Measurements from ENCODE around the gene TTC33. TPM values are rescaled to one million over a fixed set of nuclear protein-coding genes. Genes with fewer than 3 reads are reported as not detected.

The TTC33 gene
- total RNA-seq, 1 donor from 2014 or later = 14.8 TPM

DNA sequence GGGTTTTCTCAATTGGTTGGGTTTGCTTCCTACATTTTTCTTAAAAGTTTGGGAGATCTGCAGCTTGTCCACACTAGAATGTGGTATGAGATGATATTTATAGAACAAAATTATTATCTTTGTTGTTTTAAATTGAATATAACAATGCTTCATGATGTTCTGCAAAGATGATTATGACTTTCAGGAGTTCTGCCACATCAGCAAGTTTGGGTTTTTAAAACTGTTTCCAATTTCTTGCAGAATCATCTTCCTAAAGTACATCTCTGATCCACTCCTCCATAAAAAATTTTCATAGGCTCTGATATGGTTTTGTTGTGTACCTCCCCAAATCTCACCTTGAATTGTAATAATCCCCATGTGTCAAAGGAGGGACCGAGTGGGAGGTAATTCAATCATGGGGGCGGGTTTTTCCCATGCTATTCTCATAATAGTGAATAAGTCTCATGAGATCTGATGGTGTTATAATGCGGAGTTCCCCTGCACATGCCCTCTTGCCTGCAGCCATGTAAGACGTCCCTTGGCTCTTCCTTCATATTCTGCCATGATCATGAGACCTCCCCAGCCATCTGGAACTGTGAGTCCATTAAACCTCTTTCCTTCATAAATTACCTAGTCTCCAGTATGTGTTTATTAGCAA lies 195.2 kb downstream of the TTC33 start:
- DNase-seq (no peak), ATAC-seq (no peak)
- intact Hi-C loops (cut with micrococcal nuclease) = no loop called here

DNA sequence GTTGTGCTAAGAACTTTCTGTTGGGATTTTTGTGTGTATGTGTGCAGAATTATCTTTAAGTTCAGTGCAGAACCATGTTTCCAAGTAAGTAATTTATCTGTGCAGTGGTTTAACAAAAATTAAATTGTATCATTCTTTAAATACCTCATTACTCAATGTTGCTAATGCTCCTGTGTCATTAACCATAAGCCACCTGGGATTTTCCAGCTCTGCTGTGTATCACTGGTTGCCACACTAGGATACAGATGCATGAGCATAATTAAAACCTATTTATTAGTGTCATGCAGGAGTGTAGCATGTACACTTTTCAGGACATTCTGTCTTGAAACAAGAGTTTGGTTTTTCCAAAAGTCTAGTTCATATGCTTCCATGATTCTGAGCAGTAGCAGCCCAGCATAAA lies 196.5 kb downstream of the TTC33 start:
- ATAC-seq = no peak
- intact Hi-C loops (cut with micrococcal nuclease) = no loop called here

DNA sequence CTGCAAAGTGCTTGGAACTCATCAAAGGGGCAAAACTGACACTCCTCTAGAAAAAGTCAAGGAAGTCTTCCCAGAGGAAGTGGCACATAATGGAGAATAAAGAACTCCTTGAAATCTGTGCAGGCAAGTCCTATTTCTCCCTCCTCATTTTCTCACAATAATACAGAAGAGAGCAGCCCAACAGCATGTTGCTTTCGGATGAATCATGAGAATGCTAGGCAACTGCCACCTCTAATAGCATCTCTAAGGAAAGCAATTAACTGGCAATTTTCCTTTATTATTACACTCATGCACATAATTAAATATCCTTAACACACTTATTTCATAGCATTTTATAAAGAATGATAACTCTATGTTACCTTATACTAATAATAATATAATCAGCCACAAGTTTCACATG lies 198.3 kb downstream of the TTC33 start:
- intact Hi-C loops (cut with micrococcal nuclease) = no loop called here
- ATAC-seq = no peak
- no peak for DNase-seq

More for the DNA sequence above, 196.5 kb downstream of the TTC33 start:
- no peak for DNase-seq

DNA sequence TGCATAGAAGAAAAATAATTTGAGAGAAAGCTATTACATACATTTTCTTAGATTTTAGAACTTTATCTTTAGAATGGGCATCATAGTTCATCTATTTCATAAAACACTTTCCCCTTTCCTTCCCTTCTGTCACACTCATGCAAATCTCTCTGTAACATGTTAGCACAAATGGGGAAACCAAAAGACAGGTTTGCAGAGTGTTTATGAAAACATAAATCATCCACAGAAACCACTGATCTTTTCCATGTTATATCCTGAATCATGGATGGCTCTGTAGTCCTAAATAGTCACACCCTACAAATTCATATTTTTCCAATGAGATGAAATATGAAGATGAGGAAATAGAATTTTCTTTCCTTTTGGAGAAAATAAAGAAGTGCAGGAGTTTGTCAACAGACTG lies 198.9 kb downstream of the TTC33 start:
- no peak for ATAC-seq
- intact Hi-C loops (cut with micrococcal nuclease) = no loop called here
- DNase-seq = no peak

DNA sequence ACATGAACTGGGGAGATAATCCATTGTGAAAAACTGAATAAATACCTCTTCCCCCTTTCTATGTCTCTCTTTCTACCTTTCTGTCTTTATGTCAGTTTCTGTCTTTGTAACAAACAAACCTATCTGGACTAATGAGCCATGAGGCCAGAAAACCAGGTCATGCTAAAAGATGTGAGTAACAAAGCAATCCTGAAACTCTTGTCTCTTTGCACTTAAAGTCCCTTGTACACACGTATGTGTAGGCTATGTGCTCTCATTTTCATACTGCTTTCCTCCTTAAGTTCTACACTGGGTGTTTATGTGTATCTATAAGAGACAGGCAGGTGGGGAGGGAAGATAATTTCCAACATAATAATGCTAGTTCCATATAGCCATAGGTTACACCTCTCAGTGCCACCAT lies 199.9 kb downstream of the TTC33 start:
- DNase-seq (no peak), ATAC-seq (no peak)
- intact Hi-C loops (cut with micrococcal nuclease) = no loop called here

DNA sequence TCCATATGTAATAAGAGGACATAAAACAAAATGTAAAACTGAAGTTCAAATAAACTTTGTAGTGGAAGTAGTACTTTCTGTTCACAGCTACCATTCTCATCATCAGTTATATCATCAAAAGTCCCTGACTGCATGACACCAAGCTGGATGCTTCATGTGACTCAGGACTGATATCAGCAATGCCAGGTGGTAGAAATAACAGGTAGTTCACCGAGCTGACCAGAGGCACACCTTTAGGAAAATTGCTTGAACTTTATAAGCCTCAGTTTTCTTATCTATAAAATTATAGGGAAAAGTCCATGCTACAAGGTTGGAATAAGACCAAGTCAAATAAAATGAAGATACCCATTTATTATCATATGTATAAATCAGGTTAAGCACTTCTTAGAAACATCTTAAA lies 200.9 kb downstream of the TTC33 start:
- no peak for ATAC-seq
- DNase-seq = no peak
- intact Hi-C loops (cut with micrococcal nuclease) = no loop called here

DNA sequence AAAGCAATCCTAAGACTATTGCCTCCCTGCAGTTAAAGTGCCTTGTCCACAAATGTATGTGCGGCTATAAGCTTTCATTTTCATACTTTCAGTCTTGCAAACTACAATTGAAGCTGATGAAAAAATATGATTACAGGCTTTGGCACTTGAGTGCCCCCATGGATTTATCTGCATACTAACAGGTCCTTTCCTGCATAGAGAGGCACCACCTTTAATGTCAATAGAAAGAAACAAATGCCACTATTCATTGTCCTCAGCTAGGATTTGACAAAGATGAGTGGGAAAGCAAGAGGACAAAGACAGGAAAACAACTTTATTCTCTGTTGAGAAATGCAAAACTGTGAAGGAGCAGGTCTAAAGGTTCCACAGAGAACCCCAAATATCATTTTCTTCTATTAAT lies 201.7 kb downstream of the TTC33 start:
- DNase-seq (no peak), ATAC-seq (no peak)
- intact Hi-C loops (cut with micrococcal nuclease) = no loop called here

DNA sequence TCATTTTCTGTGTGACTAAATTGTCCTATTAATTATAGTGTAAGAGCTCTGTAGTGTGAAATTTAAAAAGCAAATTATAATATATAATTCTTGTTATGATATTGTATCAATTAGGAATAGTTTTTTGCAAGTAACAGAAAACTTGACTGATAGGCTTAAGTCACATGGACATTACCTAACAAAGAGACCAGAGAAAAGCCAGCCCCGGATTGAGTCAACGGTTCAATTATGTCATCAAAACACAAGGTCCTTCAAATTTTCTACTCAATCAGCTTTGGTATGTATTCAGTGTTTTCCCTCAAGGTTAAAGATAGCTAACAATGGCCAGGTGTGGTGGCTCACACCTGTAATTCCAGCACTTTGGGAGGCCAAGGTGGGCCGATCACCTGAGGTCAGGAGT lies 202.8 kb downstream of the TTC33 start:
- intact Hi-C loops (cut with micrococcal nuclease) = no loop called here
- no peak for ATAC-seq
- DNase-seq = no peak

DNA sequence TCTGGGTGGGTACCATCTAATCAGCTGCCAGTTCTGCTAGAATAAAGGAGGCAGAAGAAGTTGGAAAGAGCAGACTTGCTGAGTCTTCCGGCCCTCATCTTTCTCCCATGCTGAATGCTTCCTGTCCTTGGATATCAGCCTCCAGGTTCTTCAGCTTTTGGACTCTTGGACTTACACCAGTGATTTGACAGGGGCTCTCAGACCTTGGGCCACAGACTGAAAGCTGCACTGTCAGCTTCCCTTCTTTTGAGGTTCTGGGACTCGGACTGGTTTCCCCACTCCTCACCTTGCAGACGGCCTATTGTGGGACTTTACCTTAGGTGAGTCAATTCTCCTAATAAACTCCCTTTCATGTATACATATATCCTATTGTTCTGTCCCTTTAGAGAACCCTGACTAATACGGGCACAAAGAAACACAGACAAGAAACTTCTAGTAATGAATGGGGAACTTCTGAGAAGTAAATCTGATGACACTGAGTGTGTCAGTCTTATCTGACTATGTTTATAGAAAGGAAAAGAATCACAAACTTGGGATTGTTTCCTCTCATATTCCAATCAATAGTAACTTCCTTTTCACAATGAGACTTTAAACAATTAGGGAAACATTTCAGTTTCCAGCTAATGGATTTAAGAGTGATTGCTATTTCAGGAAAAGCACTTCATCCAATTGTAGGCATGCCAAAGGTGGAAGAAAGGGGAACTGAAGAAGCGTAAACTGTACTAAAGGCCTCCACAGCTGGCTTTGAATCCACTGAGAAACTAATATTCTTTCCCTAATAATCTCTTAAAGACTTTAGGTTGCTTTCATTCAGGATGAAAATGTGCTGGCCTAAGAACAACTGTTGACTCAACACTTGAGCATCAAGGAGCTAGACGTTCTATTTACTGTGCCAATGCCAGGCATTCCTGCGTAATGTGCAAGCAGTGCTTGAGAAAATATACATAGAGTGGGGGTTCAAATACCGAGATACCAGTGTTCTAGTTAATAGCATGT lies 204.0 kb downstream of the TTC33 start:
- no peak for DNase-seq
- intact Hi-C loops (cut with micrococcal nuclease) = no loop called here
- no peak for ATAC-seq

DNA sequence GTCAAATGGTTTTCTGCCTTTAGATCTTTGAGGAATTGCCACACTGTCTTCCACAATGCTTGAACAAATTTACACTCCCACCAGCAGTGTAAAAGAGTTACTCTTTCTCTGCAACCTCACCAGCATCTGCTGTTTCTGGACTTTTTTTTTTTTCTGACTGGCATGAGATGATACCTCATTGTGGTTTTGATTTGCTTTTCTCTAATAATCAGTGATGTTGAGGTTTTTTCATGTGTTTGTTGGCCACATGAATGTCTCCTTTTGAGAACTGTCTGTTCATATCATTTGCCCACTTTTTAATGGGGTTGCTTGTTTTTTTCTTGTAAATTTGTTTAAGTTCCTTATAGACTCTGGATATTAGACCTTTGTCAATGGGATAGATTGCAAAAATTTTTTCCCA lies 205.3 kb downstream of the TTC33 start:
- intact Hi-C loops (cut with micrococcal nuclease) = no loop called here
- no peak for DNase-seq

DNA sequence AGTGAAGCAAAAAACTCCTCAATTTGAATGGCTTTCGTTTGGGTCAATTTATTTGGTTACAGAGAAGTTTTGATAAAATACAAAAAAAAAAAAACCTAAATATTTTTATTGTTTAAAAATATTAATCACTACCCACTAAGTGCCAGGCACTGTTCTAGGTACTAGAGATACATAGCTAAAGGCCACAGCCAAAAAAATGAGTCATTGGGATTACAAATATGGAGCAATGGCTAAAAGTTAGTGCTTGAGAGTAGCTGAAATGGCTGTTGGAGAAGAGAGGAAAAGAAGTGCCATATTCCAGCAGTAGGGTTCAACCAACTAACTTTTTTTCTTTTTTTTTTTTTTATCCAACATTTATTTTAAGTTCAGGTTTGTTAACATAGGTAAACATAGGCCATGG lies 206.1 kb downstream of the TTC33 start:
- DNase-seq = no peak
- intact Hi-C loops (cut with micrococcal nuclease) = no loop called here
- ATAC-seq = no peak

More for the DNA sequence above, 205.3 kb downstream of the TTC33 start:
- ATAC-seq = no peak

DNA sequence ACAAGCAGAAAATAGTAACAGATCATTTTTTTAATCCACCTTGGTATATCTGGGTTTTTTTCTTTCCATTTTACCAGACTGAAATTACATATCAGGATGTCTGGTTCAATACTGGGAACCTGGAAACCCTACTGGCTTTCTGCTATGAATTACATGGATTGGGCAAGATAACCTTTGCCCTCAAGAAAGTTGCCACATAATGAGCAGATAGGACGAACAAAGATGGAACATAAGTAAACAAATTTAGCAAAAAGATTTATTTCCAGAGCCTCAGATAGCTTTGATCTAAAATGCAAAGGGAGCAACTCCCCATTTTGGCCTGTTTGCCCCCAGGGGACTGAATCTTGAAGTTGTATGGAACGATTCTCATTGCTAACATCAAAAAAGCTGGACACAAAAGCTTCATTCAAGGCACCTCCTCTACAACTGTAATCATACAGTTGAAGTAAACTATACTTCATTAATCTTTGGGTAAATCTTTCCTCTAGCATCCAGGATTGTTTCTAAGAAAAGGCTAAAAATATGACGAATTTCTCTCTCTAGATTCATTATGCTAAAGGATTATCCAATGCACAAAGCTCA lies 207.7 kb downstream of the TTC33 start:
- no peak for DNase-seq
- intact Hi-C loops (cut with micrococcal nuclease) = no loop called here
- ATAC-seq = no peak

DNA sequence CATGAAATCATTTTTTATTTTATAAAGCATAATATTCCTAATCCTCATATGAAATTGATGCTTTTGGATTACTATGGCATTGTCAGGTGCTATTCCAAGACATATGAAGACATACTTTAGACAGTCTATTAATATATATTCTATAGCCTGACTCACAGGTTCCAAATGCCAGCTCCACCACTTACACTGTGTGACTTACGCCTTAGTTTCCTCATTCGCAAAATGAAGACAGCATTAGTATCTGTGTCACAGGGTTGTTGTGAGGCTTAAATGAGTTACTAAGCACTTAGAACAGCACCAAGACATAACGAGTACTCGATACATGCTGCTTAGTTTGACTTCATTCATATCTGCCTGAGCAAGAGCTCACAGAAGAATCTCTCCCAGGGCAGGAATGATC lies 208.2 kb downstream of the TTC33 start:
- intact Hi-C loops (cut with micrococcal nuclease) = no loop called here
- DNase-seq (no peak), ATAC-seq (no peak)

DNA sequence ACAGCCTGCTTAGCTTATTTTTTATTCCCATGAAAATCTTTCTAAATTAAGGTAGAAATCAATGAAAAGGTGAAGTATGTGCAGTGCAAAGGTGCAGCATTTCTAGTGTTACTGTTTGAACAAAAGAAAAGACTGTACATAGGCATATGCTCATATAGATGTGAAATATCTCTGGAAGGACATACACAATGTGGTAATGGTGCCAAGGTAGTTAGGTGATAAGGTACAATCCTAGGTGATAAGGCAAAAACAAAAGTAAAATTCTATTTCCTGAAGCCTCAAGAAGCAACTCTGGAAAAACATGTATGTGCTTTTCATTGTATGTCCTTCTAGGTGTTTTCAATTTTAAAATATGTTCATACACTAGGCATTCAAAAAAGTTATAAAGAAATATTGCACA lies 215.5 kb downstream of the TTC33 start:
- ATAC-seq (no peak), DNase-seq (no peak)
- intact Hi-C loops (cut with micrococcal nuclease) = no loop called here

DNA sequence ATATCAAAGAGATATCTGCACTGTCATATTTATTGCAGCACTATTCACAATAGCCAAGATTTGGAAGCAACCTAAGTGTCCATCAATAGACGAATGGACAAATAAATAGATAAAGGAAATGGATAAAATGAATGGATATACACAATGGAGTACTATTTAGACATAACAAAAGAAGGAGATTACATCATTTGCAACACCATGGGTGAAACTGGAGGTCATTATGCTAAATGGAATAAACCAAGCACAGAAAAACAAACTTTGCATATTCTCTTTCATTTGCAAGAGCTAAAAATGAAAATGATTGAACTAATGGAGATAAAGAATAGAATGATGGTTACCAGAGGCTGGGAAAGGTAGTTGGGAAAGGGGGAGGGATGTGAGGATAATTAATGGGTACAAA lies 231.1 kb downstream of the TTC33 start:
- DNase-seq = no peak
- no peak for ATAC-seq
- intact Hi-C loops (cut with micrococcal nuclease) = no loop called here

DNA sequence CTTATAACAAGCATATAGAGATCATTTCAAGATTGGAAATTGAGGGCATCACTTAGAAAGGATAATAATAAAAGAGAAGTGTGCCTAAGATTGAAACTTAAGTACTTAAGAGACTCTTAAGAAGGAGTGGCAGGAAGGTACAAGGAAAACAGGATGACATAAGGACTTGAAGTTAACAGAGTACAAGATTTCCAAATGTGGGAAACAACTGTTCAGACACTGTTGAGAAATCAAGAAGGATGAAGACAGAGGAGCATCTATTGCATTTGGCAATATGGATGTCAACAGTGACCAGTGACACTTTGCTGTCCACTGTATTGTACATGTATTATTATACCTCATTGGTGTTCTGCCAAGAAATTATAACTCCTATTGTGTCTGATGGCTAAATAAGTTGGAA lies 233.8 kb downstream of the TTC33 start:
- ATAC-seq (no peak), DNase-seq (no peak)
- intact Hi-C loops (cut with micrococcal nuclease) = no loop called here

DNA sequence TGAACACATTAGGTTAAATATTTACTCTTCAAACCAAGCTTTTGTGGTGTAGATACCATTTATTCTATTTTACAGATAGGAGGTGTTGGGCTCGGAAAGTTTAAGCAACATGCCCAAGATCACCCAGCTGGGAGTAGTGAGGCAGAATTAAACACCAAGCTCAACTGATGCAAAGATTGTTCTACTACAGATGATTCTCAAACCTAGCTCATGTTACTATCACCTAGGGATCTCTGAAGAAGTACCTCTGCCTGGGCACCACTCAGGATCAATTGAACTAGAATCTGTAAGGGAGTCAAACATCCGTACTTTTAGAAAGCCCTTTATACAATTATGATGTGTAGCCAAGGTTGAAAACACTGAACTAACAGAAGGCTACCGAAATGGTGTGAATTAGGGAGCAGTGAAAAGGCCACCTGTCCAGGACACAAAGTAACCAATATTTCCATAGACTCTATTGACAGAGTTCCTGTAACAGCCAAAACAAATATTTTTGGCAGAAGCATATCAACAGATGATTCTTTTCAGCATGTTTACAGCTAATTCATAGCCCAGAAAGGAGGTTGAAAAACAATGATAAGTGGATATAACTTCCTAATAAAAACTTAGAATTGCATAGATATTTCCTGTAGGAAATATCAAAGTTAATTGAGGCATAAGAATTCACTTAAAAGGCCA lies 234.5 kb downstream of the TTC33 start:
- intact Hi-C loops (cut with micrococcal nuclease) = no loop called here
- ATAC-seq = no peak
- DNase-seq = no peak

DNA sequence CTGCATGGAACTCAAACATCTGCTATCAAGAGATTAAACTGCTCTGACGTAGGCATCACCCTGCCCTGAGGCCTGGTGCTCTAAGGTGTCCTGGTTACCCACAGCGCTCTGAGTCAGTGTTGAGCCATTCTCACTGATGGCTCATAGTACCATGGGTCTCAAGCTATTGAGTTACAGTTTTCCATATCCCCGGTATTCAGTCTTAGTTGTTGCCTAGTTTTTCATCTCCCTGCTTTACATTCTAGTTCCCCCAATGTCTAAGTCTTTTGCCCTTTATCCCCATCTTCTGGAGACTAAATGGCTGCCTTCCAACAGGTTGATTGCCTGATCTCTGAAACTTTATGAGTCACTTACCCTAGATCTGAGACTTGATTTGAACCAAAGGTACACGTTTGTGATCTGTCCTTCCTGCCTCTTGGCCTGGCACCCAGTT lies 237.3 kb downstream of the TTC33 start:
- ATAC-seq = no peak
- intact Hi-C loops (cut with micrococcal nuclease) = no loop called here
- DNase-seq = no peak

DNA sequence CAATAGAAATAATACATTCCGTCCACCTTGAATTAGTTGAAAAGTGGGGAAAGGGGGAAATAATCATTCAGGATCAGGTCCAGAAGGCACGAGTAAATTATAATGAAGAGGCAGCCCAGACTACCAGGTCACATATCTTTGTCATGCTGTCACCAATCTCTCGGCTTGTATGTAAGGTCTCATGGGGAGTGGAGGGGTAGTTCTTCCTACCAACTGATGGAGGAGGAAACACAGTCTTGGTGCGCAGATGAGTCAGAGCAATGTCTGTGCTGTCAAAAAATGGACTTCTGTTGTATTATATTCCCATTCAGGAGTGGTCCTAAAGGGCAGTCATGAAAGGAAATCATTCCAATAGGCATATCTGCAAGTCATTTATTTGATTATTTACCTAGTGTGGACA lies 240.3 kb downstream of the TTC33 start:
- intact Hi-C loops (cut with micrococcal nuclease) = no loop called here
- no peak for ATAC-seq
- DNase-seq = no peak

DNA sequence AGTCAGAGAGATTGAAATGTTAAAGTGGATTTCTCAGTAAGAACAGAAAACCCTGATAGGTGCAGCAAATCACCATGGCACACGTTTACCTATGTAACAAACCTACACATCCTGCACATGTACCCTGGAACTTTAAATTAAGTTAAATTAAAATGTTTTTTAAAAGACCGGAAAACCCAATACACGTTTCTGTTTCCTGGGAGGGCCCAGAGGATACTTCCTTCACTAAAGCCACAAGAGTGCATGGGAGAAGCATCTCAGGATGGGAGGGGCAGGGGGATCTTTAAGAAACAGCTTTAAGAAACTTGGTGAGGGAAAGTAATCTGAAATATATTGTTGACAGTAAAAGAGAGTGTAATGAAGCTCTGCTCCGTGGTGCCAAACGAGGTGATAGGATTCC lies 240.8 kb downstream of the TTC33 start:
- DNase-seq (no peak), ATAC-seq (no peak)
- intact Hi-C loops (cut with micrococcal nuclease) = no loop called here

Data from left ventricle myocardium superior (tissue), 1 donor.